ENCODE measurements around the gene EIF4G3. TPM values are rescaled to one million over a fixed set of nuclear protein-coding genes. Genes with fewer than 3 reads are reported as not detected.
A peak's percentile ranks its signal among the peaks of the same experiment; 100 is the strongest.
"Not testable (repeated sequence)": the region's sequence is repeated elsewhere in the genome, so short reads cannot be mapped to it uniquely, and the experiment has no call there.

The EIF4G3 gene
- total and polyA plus RNA-seq, 3 experiments from 2014 or later = 13.0 to 51.3 (median 46.8) TPM

GRCh38 chr1:21170837-21171236 lies 5.9 kb downstream of the EIF4G3 start:
- H3K36me3 Mint-ChIP-seq = peaks cover 2 to 23% (median 5%) of the 10 kb centered on the region in 3 donors
- H3K27ac ChIP-seq (ENCODE audit: low read depth, low read length); H3K4me3 ChIP-seq (ENCODE audit: low read length); H3K27me3 Mint-ChIP-seq; H3K27me3 ChIP-seq (ENCODE audit: insufficient read depth, low read length, poor library complexity, severe bottlenecking); DNase-seq; POLR2A ChIA-PET; H3K4me3 Mint-ChIP-seq; H3K9me3 ChIP-seq (ENCODE audit: low read length); H3K9me3 Mint-ChIP-seq; H3K36me3 ChIP-seq (ENCODE audit: insufficient read depth, low read length); H3K27ac Mint-ChIP-seq: not testable (repeated sequence)
- H3K4me1 ChIP-seq (ENCODE audit: insufficient read depth, low read length) = peaks cover 11% of the 10 kb centered on the region
- CTCF ChIA-PET = interaction anchor here (1.5 kb wide), 1 partner anchor 13 kb away, joined by 3 read pairs; no protein-coding TSS in a partner anchor
- peaks cover 33 to 38% (median 35%) of the 10 kb centered on the region in 3 donors for H3K4me1 Mint-ChIP-seq

DNA sequence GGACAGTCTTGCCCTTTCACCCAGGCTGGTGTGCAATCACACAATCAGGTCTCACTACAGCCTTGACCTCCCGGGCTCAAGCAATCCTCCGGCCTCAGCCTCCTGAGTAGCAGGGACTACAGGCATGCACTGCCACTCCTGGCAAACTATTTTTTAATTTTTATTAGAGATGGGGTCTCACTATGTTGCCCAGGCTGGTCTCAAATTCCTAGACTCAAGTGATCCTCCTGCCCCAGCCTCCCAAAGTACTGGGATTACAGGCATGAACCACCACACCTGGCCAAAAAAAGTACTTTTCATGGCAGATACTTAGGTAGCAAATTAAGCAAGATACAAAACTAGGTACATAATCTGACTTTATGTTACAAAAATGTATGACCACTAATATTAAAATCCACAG lies 8.3 kb downstream of the EIF4G3 start:
- CTCF ChIA-PET = no interaction called here
- H3K27ac ChIP-seq (ENCODE audit: low read depth, low read length) = no peak overlapping the region
- no peak overlapping the region for H3K4me3 ChIP-seq (ENCODE audit: low read length)
- no peaks in the 10 kb centered on the region for H3K9me3 ChIP-seq (ENCODE audit: low read length)
- DNase-seq = no peak
- Mint-ChIP-seq H3K4me3 (no peak overlapping the region), H3K36me3 (peaks cover 5 to 31% (median 8%) of the 10 kb centered on the region in 3 donors), H3K27me3 (no peaks in the 10 kb centered on the region), H3K27ac (no peak overlapping the region), H3K9me3 (no peaks in the 10 kb centered on the region), H3K4me1 (peaks cover 22 to 29% (median 24%) of the 10 kb centered on the region in 3 donors)
- H3K36me3 ChIP-seq (ENCODE audit: insufficient read depth, low read length) = no peaks in the 10 kb centered on the region
- no peaks in the 10 kb centered on the region for H3K27me3 ChIP-seq (ENCODE audit: insufficient read depth, low read length, poor library complexity, severe bottlenecking)
- POLR2A ChIA-PET = interaction anchor here (0.6 kb wide), 1 partner anchor 69 kb away, joined by 3 read pairs; no protein-coding TSS in a partner anchor
- no peaks in the 10 kb centered on the region for H3K4me1 ChIP-seq (ENCODE audit: insufficient read depth, low read length)

DNA sequence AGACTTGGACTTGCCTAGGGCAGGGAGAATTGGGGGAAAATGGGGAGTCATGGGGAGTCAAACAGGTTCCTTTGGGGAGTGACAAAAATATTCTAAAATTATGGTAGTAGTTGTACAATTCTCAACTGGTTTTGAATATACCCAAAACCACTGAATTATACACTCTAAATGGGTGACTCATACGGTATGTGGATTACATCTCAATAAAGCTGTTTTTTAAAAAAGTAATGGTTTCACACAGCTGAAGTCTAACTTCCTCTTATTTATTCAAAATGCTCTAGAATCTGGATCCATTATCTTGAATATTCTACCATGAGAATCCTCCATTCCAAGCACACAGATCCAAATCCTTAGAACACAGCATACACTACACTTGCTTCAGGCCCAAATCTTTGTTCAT lies 11.1 kb downstream of the EIF4G3 start:
- ChIA-PET POLR2A (interaction anchor here (0.6 kb wide), 1 partner anchor 50 kb away, joined by 6 read pairs; no protein-coding TSS in a partner anchor), CTCF (no interaction called here)
- H3K4me1 ChIP-seq (ENCODE audit: insufficient read depth, low read length) = no peaks in the 10 kb centered on the region
- H3K4me1 Mint-ChIP-seq = peaks cover 11 to 22% (median 15%) of the 10 kb centered on the region in 3 donors
- no peak overlapping the region for H3K4me3 Mint-ChIP-seq
- no peaks in the 10 kb centered on the region for H3K27me3 Mint-ChIP-seq
- H3K4me3 ChIP-seq (ENCODE audit: low read length) = no peak overlapping the region
- H3K36me3 ChIP-seq (ENCODE audit: insufficient read depth, low read length) = no peaks in the 10 kb centered on the region
- H3K27ac Mint-ChIP-seq = peak overlapping the region in 5 of 8 donors; percentile 30 to 84 (median 56)
- H3K36me3 Mint-ChIP-seq = peaks cover 8 to 40% (median 10%) of the 10 kb centered on the region in 3 donors
- no peak overlapping the region for H3K27ac ChIP-seq (ENCODE audit: low read depth, low read length)
- DNase-seq = no peak
- no peaks in the 10 kb centered on the region for H3K9me3 Mint-ChIP-seq
- no peaks in the 10 kb centered on the region for H3K27me3 ChIP-seq (ENCODE audit: insufficient read depth, low read length, poor library complexity, severe bottlenecking)
- no peaks in the 10 kb centered on the region for H3K9me3 ChIP-seq (ENCODE audit: low read length)

DNA sequence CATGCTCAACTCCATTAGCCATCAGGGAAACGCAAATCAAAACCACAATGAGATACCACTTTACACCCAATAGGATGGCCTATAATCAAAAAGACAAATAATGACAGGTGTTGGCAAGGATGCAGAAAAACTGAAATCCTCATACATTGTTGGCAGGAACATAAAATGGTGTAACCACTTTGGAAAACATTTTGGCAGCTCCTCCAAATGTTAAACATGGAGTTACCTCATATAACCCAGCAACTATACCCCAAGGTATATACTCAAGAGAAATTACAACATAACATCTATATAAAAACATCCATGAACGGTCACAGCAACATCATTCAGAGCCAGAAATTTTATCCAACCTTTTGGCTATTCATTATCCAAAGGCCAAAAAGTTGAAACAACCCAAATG lies 11.6 kb downstream of the EIF4G3 start:
- H3K36me3 ChIP-seq (ENCODE audit: insufficient read depth, low read length) = no peaks in the 10 kb centered on the region
- H3K9me3 Mint-ChIP-seq = no peaks in the 10 kb centered on the region
- H3K36me3 Mint-ChIP-seq = peaks cover 8 to 39% (median 15%) of the 10 kb centered on the region in 3 donors
- H3K9me3 ChIP-seq (ENCODE audit: low read length) = no peaks in the 10 kb centered on the region
- H3K4me3 ChIP-seq (ENCODE audit: low read length) = no peak overlapping the region
- H3K27me3 Mint-ChIP-seq = no peaks in the 10 kb centered on the region
- ChIA-PET CTCF (no interaction called here), POLR2A (interaction anchor here (0.6 kb wide), 1 partner anchor 49 kb away, joined by 6 read pairs; no protein-coding TSS in a partner anchor)
- peaks cover 14 to 28% (median 18%) of the 10 kb centered on the region in 3 donors for H3K4me1 Mint-ChIP-seq
- no peaks in the 10 kb centered on the region for H3K27me3 ChIP-seq (ENCODE audit: insufficient read depth, low read length, poor library complexity, severe bottlenecking)
- no peak overlapping the region for H3K4me3 Mint-ChIP-seq
- H3K27ac Mint-ChIP-seq = peak overlapping the region in 1 of 8 donors; percentile 21
- DNase-seq = no peak
- no peaks in the 10 kb centered on the region for H3K4me1 ChIP-seq (ENCODE audit: insufficient read depth, low read length)
- H3K27ac ChIP-seq (ENCODE audit: low read depth, low read length) = no peak overlapping the region

- Histone ChIP-seq H3K27me3 (ENCODE audit: insufficient read depth, low read length, poor library complexity, severe bottlenecking) (no peaks in the 10 kb centered on the region), H3K27ac (ENCODE audit: low read depth, low read length) (no peak overlapping the region), H3K9me3 (ENCODE audit: low read length) (no peaks in the 10 kb centered on the region), H3K4me3 (ENCODE audit: low read length) (no peak overlapping the region), H3K4me1 (ENCODE audit: insufficient read depth, low read length) (no peaks in the 10 kb centered on the region), H3K36me3 (ENCODE audit: insufficient read depth, low read length) (no peaks in the 10 kb centered on the region)
- no peaks in the 10 kb centered on the region for H3K9me3 Mint-ChIP-seq
- no peak for DNase-seq
- no peaks in the 10 kb centered on the region for H3K27me3 Mint-ChIP-seq
- no peak overlapping the region for H3K4me3 Mint-ChIP-seq
- no peak overlapping the region for H3K27ac Mint-ChIP-seq
- peaks cover 8 to 36% (median 15%) of the 10 kb centered on the region in 3 donors for H3K36me3 Mint-ChIP-seq
- ChIA-PET POLR2A (no interaction called here), CTCF (no interaction called here)
- peaks cover 14 to 28% (median 18%) of the 10 kb centered on the region in 3 donors for H3K4me1 Mint-ChIP-seq
Measured at GRCh38 chr1:21164266-21164665, 12.4 kb downstream of the EIF4G3 start.

DNA sequence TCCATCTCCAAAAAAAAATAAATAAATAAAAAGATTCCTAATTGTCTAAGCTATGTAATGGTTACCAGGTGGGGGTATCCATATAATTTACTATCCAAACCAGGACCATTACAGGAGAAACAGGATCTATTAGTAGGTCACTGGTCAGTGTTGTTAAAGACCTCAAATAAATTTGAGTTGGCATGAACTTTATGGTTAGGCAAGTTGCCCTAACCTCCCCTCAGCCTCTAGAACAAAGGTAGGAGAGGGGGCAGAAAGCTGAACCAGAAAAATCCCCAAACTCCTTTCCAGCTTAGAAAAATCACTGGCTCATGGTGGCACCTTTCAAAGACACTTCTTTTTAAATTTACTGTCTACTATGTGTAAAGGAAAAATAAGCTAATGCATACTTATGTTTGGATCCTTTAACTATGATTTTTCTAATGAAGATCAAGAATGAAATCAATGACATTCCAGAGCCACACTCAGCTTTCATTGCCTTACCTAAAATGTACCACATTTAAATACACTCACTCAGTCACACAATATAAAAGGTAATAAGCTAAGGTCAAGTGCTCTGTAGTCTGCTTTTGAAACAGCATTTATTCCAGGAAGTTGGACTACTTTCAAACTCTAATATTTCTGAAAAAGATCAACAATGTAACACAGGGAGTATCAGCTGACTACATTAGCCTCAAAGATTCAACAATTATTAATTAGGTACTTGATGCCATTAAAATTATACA lies 13.8 kb downstream of the EIF4G3 start:
- CTCF ChIA-PET = interaction anchor here (0.8 to 1.3 kb wide), 2 partner anchors 32 kb away, joined by 3 read pairs; no protein-coding TSS in a partner anchor

GRCh38 chr1:21161842-21162241 lies 14.9 kb downstream of the EIF4G3 start:
- ChIA-PET POLR2A (no interaction called here), CTCF (interaction anchor here (1.3 kb wide), 1 partner anchor 33 kb away, joined by 3 read pairs; no protein-coding TSS in a partner anchor)
- Histone ChIP-seq H3K27ac (ENCODE audit: low read depth, low read length) (no peak overlapping the region), H3K4me3 (ENCODE audit: low read length) (no peak overlapping the region), H3K4me1 (ENCODE audit: insufficient read depth, low read length) (no peaks in the 10 kb centered on the region), H3K36me3 (ENCODE audit: insufficient read depth, low read length) (no peaks in the 10 kb centered on the region), H3K9me3 (ENCODE audit: low read length) (no peaks in the 10 kb centered on the region), H3K27me3 (ENCODE audit: insufficient read depth, low read length, poor library complexity, severe bottlenecking) (no peaks in the 10 kb centered on the region)
- H3K4me3 Mint-ChIP-seq = no peak overlapping the region
- H3K36me3 Mint-ChIP-seq = peaks cover 3 to 27% (median 22%) of the 10 kb centered on the region in 3 donors
- no peaks in the 10 kb centered on the region for H3K27me3 Mint-ChIP-seq
- H3K27ac Mint-ChIP-seq = peak overlapping the region in 1 of 8 donors; percentile 11
- H3K4me1 Mint-ChIP-seq = peaks cover 19 to 41% (median 28%) of the 10 kb centered on the region in 3 donors
- no peaks in the 10 kb centered on the region for H3K9me3 Mint-ChIP-seq
- no peak for DNase-seq

More for the DNA sequence above, 13.8 kb downstream of the EIF4G3 start:
- no peaks in the 10 kb centered on the region for H3K4me1 ChIP-seq (ENCODE audit: insufficient read depth, low read length)
- Mint-ChIP-seq H3K36me3 (peaks cover 8 to 32% (median 19%) of the 10 kb centered on the region in 3 donors), H3K4me1 (peaks cover 16 to 31% (median 22%) of the 10 kb centered on the region in 3 donors), H3K9me3 (no peaks in the 10 kb centered on the region), H3K27me3 (no peaks in the 10 kb centered on the region), H3K4me3 (no peak overlapping the region), H3K27ac (peak overlapping the region in 5 of 8 donors; percentile 11 to 57 (median 29))
- H3K4me3 ChIP-seq (ENCODE audit: low read length) = no peak overlapping the region
- POLR2A ChIA-PET = no interaction called here
- H3K27me3 ChIP-seq (ENCODE audit: insufficient read depth, low read length, poor library complexity, severe bottlenecking) = no peaks in the 10 kb centered on the region
- no peak for DNase-seq
- H3K27ac ChIP-seq (ENCODE audit: low read depth, low read length) = no peak overlapping the region
- H3K36me3 ChIP-seq (ENCODE audit: insufficient read depth, low read length) = no peaks in the 10 kb centered on the region
- no peaks in the 10 kb centered on the region for H3K9me3 ChIP-seq (ENCODE audit: low read length)

DNA sequence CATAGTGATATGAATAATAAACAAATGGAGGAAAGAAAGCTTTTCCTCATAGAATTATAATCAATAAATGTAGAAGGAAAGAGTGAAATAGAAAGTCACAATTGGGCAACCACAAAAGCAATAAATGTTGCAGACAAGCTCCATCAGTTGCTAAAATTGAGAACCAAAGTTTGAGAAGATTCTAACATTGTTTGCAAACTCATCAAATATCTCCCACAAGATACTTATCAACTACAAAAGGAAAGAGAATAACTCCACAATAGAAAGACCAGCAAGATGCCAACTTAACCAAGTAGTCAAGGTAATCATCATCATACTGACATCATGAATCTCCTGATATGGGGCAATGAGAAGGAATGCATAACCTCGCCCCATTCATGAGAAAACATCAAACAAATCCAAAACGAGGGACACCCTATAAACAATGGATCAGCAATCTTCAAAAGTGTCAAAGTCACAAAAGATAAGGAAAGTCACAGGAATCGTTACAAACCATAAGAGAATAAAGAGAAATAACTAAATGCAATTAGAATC lies 16.4 kb downstream of the EIF4G3 start:
- POLR2A ChIA-PET = no interaction called here
- Mint-ChIP-seq H3K4me1 (peaks cover 17 to 44% (median 31%) of the 10 kb centered on the region in 3 donors), H3K9me3 (no peaks in the 10 kb centered on the region), H3K27me3 (no peaks in the 10 kb centered on the region), H3K4me3 (no peak overlapping the region), H3K27ac (peak overlapping the region in 1 of 8 donors; percentile 42), H3K36me3 (peaks cover 0 to 26% (median 23%) of the 10 kb centered on the region in 3 donors)
- Histone ChIP-seq H3K9me3 (ENCODE audit: low read length) (no peaks in the 10 kb centered on the region), H3K27ac (ENCODE audit: low read depth, low read length) (no peak overlapping the region), H3K4me1 (ENCODE audit: insufficient read depth, low read length) (no peaks in the 10 kb centered on the region), H3K27me3 (ENCODE audit: insufficient read depth, low read length, poor library complexity, severe bottlenecking) (no peaks in the 10 kb centered on the region), H3K36me3 (ENCODE audit: insufficient read depth, low read length) (no peaks in the 10 kb centered on the region), H3K4me3 (ENCODE audit: low read length) (no peak overlapping the region)
- no peak for DNase-seq
- CTCF ChIA-PET = no interaction called here
